Lower lobe of right lung (tissue), 2 donors: ENCODE measurements around the gene GCN1. TPM values are rescaled to one million over a fixed set of nuclear protein-coding genes. Genes with fewer than 3 reads are reported as not detected.
"Not testable (repeated sequence)": the region's sequence is repeated elsewhere in the genome, so short reads cannot be mapped to it uniquely, and the experiment has no call there.

ENCODE experiments used
- ATAC-seq, 2 donors: fragments of 200-7000 bp; cut with Tn5 transposase; one replicate each; pipeline ENCODE4 v1.9.1; 2020 to 2022; ENCODE audit warnings: mild to moderate bottlenecking in 2 of 2, moderate library complexity in 2 of 2
- DNase-seq: peaks from one replicate; pipeline ENCODE4 v3.0.0-alpha.2; 2020
- H3K27ac ChIP-seq: fragments of 200-600 bp; one replicate; pipeline ENCODE4 v1.8.0; 2022
- H3K27me3 ChIP-seq: fragments of 200-600 bp; one replicate; pipeline ENCODE4 v1.8.0; 2022; ENCODE audit warnings: low read depth
- H3K36me3 ChIP-seq: fragments of 200-600 bp; one replicate; pipeline ENCODE4 v1.8.0; 2022; ENCODE audit warnings: mild to moderate bottlenecking
- H3K4me1 ChIP-seq: fragments of 200-600 bp; one replicate; pipeline ENCODE4 v1.8.0; 2022
- H3K4me3 ChIP-seq: fragments of 200-600 bp; one replicate; pipeline ENCODE4 v1.8.0; 2022; ENCODE audit warnings: mild to moderate bottlenecking
- H3K9me3 ChIP-seq: fragments of 200-600 bp; one replicate; pipeline ENCODE4 v1.8.0; 2022
- intact Hi-C: fragments of 100-400 bp; cut with DNase I; formaldehyde crosslinking; loops from one replicate; pipeline ENCODE4 v1.11.0; 2022
- total RNA-seq: library from RNA; stranded (reverse); fragmentation: NEBNext Ultra II Directional; extraction: Animal tissue kit (Norgen Biotek cat#: 25700); gene quantifications from one replicate; pipeline ENCODE4 v1.2.1, GENCODE V29; 2021
- TF ChIP-seq, protein P1 (sequence below): fragments of 200-600 bp; IDR thresholded peaks from one replicate; pipeline ENCODE4 v1.8.0; 2022; ENCODE audit warnings: antibody characterized with exemption, mild to moderate bottlenecking
- donor health status: DM: no; HTN: yes; CAD: no; lungs with severe emphysema.

Gene GCN1
- total RNA-seq, 1 donor from 2014 or later: 73.6 TPM

GRCh38 chr12:120212301-120212700, 17.8 kb upstream of the GCN1 start:
- Histone ChIP-seq H3K4me1 (no peaks in the 10 kb centered on the region), H3K9me3 (no peaks in the 10 kb centered on the region), H3K27me3 (no peaks in the 10 kb centered on the region), H3K4me3 (no peak overlapping the region), H3K27ac (no peak overlapping the region), H3K36me3 (peaks cover 83% of the 10 kb centered on the region)
- no peak for ATAC-seq
- TF ChIP-seq, protein P1, sequence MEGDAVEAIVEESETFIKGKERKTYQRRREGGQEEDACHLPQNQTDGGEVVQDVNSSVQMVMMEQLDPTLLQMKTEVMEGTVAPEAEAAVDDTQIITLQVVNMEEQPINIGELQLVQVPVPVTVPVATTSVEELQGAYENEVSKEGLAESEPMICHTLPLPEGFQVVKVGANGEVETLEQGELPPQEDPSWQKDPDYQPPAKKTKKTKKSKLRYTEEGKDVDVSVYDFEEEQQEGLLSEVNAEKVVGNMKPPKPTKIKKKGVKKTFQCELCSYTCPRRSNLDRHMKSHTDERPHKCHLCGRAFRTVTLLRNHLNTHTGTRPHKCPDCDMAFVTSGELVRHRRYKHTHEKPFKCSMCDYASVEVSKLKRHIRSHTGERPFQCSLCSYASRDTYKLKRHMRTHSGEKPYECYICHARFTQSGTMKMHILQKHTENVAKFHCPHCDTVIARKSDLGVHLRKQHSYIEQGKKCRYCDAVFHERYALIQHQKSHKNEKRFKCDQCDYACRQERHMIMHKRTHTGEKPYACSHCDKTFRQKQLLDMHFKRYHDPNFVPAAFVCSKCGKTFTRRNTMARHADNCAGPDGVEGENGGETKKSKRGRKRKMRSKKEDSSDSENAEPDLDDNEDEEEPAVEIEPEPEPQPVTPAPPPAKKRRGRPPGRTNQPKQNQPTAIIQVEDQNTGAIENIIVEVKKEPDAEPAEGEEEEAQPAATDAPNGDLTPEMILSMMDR: no peak
- intact Hi-C loops: no loop called here
- DNase-seq: no peak

DNA sequence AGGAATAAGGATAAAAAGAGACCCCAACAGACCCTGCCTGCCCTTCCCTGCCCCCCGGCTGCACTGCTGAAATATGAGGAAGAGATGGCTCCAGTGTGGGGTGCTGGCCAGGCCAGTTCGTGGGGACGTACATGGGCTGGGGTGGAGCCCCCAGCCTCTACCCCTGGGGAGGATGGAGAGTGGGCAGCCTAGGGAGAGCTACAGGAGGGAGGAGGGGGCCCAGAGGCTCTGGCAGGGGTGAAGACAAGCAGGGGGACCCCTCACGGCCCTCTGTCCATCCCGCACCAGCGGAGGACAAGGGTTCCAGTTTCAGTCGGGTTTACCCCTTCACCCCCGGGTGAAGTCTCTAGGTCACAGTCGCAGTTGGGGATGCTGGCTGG, 17.4 kb upstream of the GCN1 start:
- no peak for ATAC-seq
- Histone ChIP-seq H3K27me3 (no peaks in the 10 kb centered on the region), H3K4me3 (no peak overlapping the region), H3K9me3 (no peaks in the 10 kb centered on the region), H3K36me3 (peaks cover 84% of the 10 kb centered on the region), H3K4me1 (no peaks in the 10 kb centered on the region), H3K27ac (no peak overlapping the region)
- no peak for DNase-seq
- intact Hi-C loops: no loop called here
- TF ChIP-seq, protein P1: no peak

- ATAC-seq (no peak), DNase-seq (no peak)
- no peak overlapping the region for H3K4me3 ChIP-seq
- no peaks in the 10 kb centered on the region for H3K9me3 ChIP-seq
- H3K36me3 ChIP-seq: peaks cover 82% of the 10 kb centered on the region
- intact Hi-C loops: no loop called here
- H3K27ac ChIP-seq: no peak overlapping the region
- TF ChIP-seq, protein P1: no peak
- H3K27me3 ChIP-seq: no peaks in the 10 kb centered on the region
- H3K4me1 ChIP-seq: no peaks in the 10 kb centered on the region
Observed at GRCh38 chr12:120211243-120211903, 16.9 kb upstream of the GCN1 start.

GRCh38 chr12:120209851-120210250, 15.3 kb upstream of the GCN1 start:
- Histone ChIP-seq H3K27ac (no peak overlapping the region), H3K27me3 (no peaks in the 10 kb centered on the region), H3K9me3 (no peaks in the 10 kb centered on the region), H3K4me3 (no peak overlapping the region), H3K4me1 (no peaks in the 10 kb centered on the region), H3K36me3 (peaks cover 67% of the 10 kb centered on the region)
- no peak for ATAC-seq
- TF ChIP-seq, protein P1: no peak
- intact Hi-C loops: no loop called here
- DNase-seq: no peak

- no peak for DNase-seq
- ATAC-seq: no peak
- H3K27ac ChIP-seq: no peak overlapping the region
- TF ChIP-seq, protein P1: no peak
- H3K9me3 ChIP-seq: no peaks in the 10 kb centered on the region
- H3K36me3 ChIP-seq: peaks cover 40% of the 10 kb centered on the region
- no peaks in the 10 kb centered on the region for H3K4me1 ChIP-seq
- intact Hi-C loops: no loop called here
- H3K4me3 ChIP-seq: no peak overlapping the region
- no peaks in the 10 kb centered on the region for H3K27me3 ChIP-seq
Observed at GRCh38 chr12:120207227-120207626, 12.7 kb upstream of the GCN1 start.

GRCh38 chr12:120206781-120207180, 12.3 kb upstream of the GCN1 start:
- H3K9me3 ChIP-seq, DNase-seq, H3K27ac ChIP-seq, H3K27me3 ChIP-seq, H3K4me3 ChIP-seq, intact Hi-C loops, H3K4me1 ChIP-seq, ATAC-seq: not testable (repeated sequence)
- H3K36me3 ChIP-seq: peaks cover 36% of the 10 kb centered on the region
